Dermis blood vessel endothelial cell (primary cell): ENCODE results near the gene ASIC2. TPM values are rescaled to one million over a fixed set of nuclear protein-coding genes. Genes with fewer than 3 reads are reported as not detected.
A peak's percentile ranks its signal among the peaks of the same experiment; 100 is the strongest.

Experiments
- DNase-seq: peaks from one replicate; pipeline ENCODE4 v3.0.0; 2010
- total RNA-seq: library from RNA; depleted of rRNA; stranded (reverse); fragments of >200 nt; gene quantifications from 2 replicates; pipeline ENCODE4 v1.2.3, GENCODE V29; 2014

ASIC2 gene
- total RNA-seq, 1 donor from 2014 or later, result 0.17 TPM

DNA sequence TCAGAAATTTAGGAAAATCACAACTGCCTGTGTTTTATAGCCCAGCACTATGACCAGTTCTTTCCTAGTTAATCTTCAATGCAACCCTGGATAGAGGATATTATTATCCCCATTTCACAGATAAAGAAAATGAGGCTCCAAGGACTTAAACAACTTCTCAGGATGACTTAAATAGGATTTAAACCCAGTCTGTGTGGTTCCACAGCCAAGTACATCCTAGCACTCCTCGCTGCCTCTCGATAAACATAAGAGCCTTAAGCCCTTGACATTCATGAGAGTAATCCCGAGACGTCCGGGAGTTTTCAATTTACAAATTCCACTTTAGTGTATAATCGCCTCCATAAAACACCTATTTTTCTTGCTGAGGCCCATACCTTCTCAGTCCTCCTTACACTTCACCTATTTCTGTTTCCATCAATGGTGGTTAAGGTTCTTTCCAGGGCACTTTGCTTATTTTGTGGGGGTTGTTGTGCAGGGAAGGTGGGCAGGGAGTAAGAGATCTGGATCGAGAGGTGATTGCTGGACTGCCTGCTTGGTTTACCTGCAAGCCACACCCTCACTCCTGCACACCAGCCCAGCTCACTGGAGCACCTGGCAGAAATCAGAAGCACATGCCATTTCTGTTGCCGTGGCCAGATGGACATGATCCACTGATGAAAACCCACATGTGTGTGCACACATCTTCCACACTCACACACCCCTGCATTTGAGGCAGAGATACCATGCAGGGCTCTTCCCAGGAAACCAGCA, 50.5 kb downstream of the ASIC2 start:
- DNase-seq, result no peak

DNA sequence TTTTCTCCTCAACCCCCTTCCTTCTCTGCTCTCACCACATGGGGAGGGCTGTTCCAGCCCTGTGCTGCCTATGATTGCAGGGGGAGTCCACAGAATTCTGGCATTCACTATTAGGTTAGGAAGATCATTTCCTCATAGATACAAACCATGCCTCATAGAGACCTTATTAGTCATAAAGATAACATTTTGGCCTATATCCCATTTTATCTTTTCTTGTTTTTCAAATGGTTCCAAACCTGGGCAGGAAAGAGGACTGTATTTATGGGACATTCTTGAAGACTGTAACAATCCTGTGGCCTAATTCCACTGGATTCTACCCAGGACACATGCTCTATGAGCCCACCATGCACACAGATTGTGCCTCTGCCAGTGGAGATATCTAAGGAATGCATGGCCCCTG, 51.7 kb downstream of the ASIC2 start:
- DNase-seq, result peak; percentile 1

DNA sequence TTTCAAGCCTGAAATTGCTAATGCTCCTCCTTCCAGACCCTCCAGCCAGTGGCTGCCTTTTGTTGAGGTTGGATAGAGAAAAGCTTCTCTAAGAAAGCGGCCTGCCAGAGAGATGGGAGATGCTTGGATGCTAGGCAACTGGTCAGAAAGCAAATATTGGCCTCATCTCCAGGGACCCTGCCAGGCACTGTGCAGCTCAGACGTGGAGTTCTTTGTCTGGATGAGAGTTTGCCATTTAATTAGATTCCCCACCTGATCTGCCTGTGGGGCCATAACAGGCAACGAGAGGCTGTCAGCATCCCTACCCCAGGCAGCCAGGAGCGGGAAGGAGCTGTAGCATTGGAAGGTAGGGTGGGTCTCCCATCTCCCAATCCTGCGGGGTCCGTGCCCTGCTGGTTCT, 52.7 kb downstream of the ASIC2 start:
- DNase-seq, result no peak

DNA sequence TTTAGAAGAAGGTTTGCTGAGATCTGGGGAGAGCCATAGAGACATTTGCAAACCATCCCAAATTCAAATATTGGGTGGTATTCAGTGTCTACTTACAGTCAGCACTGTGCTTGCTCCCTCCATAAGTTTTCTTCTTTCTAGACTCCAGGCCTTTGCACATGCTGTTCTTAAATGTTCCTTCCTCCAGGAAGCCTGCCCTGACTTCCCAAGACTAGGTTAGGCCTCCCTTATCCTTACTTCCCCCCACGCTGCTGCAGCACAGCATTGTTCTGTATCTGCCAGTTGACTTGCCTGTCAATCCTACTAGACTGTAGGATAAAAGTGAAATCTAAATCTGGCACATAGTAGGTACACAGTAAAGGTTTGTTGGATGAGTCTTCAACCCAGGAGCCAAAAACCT, 53.4 kb downstream of the ASIC2 start:
- no peak for DNase-seq

DNA sequence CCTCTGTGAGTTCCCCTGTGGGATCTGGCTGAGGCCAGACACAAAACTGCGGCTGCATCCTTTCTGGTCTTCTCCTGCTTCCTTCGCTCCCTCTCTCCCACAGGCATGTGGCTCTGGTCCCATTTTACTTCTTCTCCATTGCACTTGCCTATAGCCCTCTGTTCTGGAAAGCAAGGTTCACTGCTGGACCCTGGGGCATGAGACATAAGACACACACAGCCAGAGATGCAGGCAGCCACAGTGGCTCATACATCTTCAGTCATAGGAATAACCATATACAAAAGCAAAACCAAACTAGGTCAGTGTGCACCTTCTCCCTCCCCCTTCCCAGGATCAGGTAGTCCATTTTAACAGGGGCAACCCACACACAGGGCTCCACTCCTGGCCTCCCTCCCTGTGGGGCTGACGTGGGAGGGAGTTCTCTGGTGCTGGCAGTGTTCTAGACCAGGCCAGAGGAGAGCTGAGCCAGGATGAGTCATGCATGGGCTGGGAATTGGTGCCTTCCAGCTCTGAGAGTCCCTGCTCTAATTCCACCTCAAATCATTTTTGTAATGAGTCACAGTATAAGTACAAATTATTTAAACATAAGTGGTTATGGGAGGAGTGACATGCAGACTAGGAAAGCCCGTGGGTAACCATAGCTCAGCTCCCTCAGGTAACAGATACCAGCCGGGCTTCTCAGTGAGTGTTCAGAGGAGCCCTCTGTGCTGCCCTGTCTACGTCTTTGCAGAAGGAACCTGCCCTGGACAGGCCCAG, 58.0 kb downstream of the ASIC2 start:
- peak; percentile 25 for DNase-seq

DNA sequence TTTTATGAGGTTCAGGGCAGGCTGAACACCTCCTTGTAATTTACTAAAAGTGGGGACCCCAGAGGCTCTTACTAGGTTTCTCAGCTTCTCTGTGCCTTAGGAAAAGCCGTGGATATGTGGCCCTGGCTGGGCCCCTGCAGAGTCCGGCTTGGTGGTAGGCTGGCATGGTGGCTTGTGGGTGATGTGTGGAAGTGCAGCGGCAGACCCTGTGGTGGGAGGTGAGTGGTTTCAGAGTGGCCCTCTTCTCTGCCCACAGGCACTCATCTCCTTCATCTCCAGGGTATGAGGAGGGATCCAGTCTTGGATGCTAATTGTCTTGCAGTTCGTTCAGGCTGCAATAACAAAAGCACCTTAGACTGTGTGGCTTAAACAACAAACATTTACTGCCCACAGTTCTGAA, 58.9 kb downstream of the ASIC2 start:
- DNase-seq, result no peak

DNA sequence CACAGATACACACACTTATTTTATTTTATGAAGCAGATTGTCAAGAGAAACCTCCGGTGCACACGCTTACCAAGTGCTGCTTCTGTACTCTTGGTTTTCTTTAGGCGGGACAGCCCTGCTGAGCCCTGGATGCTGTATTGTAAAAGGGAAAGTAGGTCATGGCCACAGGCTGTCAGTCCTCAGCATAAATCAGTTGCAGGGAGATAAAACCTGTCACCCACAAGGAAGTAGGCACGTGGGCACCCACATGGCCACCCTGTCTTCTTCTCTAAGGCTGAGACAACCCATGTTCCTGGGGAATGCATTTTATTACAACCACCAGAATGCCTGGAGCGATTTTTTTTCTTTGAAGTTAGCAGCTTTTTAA, 59.3 kb downstream of the ASIC2 start:
- DNase-seq, result no peak

DNA sequence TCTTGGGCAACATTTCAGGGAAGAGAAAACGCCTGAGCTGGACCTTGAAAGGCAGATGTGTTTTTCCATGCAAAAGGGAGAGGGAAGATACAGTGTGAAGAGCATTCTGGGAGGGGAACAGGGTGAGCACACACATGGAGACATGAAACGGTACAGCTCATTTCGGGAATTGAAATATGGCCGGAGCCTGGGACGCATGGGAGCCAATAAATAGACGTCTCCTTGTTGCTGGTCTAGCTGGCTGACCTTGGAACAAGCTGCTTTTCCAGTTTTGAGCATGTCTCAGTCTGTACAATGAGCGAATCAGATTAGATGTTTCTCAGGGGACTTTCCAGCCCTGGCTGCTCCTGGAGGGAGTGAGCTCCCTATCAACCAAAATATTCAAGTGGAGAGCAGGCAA, 63.6 kb downstream of the ASIC2 start:
- DNase-seq, result no peak

DNA sequence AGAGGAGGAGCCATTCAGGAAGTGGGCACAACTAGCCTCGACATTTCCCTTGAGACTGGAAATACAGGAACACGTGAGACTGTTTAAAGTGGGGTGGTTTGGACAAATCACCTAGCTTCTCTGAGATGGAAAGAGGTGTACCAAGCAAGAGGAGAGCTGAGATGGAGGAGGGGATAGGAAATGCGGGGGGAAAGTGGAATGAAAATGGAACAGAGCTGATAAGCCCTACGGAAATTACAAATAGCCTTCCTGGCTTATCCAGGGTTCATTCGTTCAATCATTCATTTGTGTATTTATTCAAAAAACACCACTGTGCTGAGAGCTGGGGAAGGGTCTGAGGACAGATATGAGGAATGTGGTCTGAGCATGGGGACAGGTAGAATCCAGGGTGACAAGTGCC, 64.1 kb downstream of the ASIC2 start:
- DNase-seq, result no peak

DNA sequence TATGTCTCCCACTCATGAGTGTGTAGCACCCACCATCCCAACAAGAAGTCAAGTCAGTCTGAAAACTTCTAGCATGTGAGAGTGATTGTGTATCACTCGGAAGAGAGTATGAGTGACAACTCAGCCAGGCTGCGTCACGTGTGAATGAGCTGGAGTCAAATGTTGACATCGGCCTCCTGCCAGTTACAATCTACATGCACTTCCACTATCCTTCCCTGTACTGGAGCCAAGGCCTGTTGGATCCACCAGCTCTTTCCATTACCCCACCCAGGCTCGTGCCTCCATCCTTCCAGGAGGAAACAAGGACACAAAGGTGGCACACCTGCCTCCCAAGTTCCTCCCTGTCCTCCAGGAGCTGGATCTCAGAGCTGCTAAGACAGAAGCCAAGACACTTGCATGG, 64.5 kb downstream of the ASIC2 start:
- DNase-seq, result no peak

DNA sequence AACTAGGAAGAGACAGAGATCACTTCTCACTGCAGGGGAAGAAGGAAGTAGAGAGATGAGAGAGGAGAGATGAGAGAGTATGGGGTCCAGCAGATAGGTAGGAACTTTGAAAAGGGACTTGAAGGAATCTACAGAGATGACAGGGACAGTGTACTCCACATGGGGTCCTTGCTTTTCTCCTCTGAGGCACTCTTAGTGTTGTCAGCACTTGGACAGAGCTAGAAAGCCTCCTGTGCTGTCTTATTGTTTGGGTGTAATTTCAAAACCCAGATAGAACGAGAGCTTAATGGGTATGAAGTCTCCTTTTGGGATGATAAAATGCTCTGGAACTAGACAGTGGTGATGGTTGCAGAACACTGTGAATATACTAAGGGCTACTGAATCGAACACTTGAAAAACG, 65.2 kb downstream of the ASIC2 start:
- DNase-seq, result no peak

DNA sequence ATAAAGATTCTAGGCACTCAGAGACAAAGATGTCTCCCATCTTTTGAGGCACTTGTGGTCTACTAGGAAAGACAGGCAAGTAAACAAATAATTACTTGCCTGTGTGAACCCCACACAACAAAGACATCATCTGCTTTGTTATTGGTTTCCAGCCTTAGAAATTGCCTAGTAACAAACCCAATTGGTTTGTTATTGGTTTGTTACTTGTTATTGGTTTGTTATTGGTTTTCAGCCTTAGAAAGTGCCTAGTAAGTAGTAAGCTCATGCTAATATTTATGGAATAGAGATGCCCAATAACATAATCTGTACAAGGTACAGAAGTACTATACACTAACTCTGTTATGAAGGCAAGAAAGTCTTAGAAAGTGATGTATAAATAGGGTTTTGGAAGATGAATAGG, 67.1 kb downstream of the ASIC2 start:
- DNase-seq, result no peak

DNA sequence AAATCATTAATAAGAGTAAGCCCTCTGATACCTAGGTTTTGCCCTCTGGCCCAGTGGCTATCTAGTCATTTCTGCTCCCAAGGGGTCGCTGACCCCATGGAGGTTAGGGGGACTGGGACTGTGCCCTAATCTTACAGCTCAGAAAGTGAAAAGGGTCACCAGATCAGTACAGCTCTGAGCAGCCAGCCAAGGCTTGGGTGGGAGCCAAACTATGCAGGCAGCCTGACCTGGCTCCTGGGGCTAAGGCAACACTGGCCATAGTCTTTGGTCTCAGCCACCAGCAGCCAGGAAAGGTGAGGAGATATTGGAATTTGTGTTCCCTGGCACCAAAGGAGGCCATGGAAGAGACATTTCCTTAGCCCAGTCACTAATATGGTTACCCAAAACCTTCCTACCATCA, 67.6 kb downstream of the ASIC2 start:
- no peak for DNase-seq

DNA sequence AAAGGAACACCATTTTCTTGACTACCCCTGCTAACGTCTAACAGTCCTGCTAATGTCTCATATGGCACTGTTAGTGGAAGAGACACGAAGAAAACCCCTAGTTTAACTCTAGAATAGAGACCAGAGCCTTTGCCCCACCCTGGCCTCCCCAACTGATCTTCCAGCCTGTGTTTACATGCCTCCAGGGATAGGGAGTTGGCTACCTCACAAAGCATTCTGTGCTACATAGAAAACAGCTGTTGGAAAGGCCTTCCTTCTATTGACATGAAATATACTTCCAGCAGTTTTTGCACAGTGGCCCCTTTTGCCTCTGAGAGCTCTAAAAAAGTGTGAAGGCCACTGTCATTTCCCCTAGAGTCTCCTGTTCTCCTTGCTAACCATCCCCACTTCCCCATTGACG, 73.1 kb downstream of the ASIC2 start:
- DNase-seq, result no peak

DNA sequence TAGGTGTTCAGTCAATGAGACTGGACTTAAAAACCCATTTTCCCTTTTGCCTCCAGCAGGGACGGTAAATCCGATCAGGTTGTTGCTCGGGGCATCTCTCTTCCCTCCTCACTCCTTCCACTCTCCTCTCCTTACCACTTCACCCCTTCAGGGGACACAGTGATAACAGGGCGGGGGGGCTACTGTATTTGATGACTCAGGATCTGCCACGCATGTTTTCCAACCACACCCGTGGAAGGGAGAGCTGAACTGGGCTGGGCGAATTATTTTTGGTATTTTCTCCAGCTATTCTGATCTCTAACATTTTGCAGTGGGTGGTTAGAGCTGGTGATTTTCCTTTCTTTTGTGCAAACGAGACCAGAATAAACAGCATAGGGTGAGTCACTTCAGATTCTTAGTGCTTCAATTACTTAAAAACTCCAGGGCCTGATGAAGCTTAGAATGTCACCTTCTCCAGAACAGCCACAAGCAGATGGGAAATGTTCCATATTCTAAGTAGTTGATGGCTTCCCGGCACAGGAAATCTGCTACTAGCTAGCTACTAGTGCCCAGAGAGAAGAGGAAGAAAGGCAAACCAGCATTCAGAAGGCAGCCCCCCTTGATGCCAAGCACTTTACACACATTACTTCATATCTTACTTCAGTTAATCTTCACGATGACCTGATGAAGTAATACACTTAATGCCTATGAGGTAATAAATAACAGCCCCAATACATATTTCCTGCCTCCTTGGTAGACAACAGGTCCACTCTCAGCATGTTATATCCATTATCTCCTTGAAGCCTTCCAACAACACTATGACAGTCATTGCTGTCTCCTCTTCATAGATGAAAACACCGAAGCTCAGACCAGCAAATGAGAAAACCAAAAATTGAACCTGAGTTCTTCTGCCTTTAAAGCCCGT, 74.1 kb downstream of the ASIC2 start:
- DNase-seq, result no peak

DNA sequence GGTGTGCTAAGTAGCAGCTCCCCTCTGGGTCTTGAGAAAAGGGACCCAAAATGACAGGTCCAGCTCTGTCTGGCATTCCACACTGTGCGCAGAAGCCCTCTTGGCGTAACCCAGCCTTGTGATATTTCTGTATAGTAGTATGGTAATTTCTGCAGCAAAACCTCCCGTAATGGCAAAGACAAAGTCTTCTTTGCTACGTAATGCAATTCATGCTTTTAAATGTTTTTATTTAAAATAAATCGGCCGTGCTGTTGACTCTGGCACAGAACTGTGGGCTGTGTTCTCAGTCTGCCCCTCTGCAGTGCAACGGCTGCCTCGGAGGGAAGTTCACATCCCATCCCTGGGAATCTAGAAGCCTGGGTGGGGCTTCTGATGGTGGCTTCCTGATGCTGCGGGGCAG, 75.2 kb downstream of the ASIC2 start:
- DNase-seq, result no peak

DNA sequence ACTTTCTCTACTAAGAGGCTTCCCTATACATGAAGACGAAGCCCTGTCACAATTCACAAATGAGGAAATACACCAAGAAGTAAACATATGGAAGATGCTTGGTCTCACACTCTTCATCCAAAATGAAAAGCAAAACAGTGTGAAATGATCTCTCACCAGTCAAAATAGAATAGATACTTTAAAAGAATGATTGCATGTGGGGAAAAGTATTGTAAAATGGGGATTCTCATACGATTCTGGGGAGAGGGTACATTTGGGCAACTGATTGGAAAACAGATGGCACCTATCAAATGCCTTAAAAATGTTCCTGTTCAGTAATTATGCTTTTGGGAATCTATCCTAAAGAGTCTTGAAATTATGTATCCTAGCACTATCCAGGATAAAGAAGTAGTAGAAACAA, 78.1 kb downstream of the ASIC2 start:
- DNase-seq, result no peak

DNA sequence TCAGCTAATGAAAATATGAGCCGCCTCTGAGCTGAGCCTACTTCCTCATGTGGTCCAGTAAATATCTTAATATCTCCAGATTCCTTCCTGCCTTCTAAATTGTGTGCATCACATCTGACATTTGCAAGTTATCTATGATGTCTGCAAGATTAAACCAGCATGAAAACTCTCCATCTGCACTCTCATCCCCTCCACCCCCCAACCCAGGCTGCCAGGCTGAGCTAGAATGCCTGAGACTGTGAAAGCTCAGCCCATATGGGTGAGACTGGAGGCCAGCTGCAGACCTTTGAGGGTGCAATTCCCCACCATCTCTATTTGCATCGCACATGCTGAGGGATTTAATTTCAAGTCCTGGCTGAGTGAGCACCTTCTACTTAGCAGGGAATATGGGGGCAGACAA, 82.8 kb downstream of the ASIC2 start:
- DNase-seq, result no peak

DNA sequence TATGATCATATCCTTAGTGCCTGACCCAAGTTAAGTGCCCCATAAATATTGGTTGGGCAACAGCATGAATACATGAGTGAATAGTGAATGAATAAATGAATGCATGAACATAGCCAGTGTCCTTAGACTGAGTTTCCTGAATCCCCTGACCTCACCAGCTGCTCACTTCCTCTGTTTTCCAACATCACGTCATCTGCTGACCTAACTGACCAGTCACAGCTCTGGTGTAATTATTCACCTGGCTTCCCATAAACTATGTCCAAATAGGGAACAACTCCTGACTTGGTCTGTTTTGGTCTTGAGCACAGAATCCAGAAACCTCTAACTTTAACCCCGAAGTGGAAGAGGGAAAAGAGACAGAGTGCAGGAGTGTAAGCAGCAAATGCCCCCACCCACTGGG, 83.4 kb downstream of the ASIC2 start:
- DNase-seq, result no peak

DNA sequence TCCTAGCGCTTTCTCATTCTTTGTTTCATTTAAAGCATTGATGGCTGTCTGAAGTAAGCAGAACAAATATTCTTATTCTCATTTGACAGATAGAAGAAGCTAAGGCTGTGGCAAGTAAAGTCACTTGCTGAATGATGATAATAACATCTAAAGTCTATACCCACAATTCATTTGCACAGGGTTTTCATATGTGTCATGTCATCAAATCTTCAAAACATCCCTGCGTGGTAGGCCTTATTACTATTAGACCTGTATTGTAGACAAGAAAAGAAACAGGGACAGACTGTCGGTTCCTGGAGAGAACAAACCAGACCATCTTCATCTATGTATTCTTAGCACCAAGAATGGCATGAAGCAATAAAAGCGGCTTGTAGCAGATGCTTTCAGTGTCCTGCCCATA, 85.9 kb downstream of the ASIC2 start:
- DNase-seq, result no peak

DNA sequence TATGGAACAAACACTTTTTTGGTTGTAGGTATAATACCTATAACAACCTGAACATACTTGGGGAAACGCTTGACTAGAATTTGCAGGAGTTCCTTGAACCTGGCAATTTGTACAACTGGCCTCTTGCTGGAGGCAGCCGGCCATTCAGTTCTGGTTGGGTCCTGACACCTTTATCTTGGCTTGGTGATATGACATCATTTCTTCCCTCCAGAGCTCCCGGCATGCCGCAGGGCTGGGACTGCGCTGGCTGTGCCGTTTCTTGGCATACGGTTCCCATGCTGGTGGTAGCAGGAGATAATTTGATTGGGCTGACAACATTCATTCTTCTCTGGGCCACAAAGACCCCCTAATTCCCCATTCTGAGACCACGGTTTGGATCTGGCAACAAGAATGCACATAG, 87.5 kb downstream of the ASIC2 start:
- no peak for DNase-seq

DNA sequence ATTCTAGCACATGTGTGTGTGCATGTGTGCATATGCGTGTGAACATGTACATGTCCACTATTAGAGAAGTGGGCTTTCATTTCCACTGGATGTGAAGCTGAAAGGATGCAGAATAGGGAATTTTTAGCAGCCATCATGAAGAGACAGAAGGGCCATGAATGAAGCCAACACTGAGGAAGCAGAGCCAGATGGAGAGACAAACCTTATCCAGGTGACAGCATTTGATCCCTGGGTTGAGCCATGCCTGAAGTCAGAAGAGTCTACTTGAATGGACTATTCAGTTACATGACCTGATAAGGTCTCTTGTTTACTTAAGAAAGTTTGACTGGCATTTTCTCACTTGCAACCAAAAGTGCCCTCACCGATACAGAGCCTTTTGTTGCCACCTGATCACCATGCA, 88.4 kb downstream of the ASIC2 start:
- DNase-seq, result no peak

DNA sequence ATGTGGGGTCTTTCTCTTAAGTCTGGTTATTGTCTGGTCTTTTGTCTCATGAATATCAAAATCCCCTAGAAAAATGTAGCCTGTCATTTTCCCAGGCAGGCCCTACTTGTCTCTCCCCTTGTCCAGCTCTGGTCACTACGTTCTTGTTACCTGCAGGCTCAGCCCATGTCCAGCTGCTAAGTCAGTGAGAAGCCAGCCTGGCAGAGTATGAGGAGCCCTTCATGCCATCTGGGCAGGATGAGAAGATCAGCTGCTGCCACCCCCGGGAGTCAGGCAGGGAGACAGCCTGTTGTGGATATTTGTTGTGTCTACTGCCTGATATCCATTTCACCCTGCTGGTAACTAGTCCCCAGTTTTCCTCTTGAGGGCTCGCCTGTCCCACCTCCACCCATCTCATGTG, 88.9 kb downstream of the ASIC2 start:
- DNase-seq, result no peak
